ENCODE results near the gene LHB. TPM values are rescaled to one million over a fixed set of nuclear protein-coding genes. Genes with fewer than 3 reads are reported as not detected.

The LHB gene
- total RNA-seq, 3 donors from 2014 or later, result not detected

- H3K27ac ChIP-seq, result no peak overlapping the region
- no peak for DNase-seq (ENCODE audit: low spot score in 2 of 2)
- no peak overlapping the region for H3K4me3 ChIP-seq
- H3K4me1 ChIP-seq, result peaks cover 0 to 6% of the 10 kb centered on the region in 2 donors
- intact Hi-C loops (cut with DNase I; ENCODE audit: low total_unique reads), result no loop called here
- H3K36me3 ChIP-seq, result peaks cover 4% of the 10 kb centered on the region
- TF ChIP-seq, protein P1, sequence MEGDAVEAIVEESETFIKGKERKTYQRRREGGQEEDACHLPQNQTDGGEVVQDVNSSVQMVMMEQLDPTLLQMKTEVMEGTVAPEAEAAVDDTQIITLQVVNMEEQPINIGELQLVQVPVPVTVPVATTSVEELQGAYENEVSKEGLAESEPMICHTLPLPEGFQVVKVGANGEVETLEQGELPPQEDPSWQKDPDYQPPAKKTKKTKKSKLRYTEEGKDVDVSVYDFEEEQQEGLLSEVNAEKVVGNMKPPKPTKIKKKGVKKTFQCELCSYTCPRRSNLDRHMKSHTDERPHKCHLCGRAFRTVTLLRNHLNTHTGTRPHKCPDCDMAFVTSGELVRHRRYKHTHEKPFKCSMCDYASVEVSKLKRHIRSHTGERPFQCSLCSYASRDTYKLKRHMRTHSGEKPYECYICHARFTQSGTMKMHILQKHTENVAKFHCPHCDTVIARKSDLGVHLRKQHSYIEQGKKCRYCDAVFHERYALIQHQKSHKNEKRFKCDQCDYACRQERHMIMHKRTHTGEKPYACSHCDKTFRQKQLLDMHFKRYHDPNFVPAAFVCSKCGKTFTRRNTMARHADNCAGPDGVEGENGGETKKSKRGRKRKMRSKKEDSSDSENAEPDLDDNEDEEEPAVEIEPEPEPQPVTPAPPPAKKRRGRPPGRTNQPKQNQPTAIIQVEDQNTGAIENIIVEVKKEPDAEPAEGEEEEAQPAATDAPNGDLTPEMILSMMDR (IDR thresholded peaks at IDR 0.05), result no peak
- TF ChIP-seq POLR2A (IDR thresholded peaks at IDR 0.05), result no peak
- TF ChIP-seq POLR2AphosphoS5 (IDR thresholded peaks at IDR 0.05), result no peak
- H3K27me3 ChIP-seq, result no peaks in the 10 kb centered on the region
- H3K9me3 ChIP-seq, result no peaks in the 10 kb centered on the region
Observed at GRCh38 chr19:49016067-49016839, 638 bp downstream of the LHB start.

DNA sequence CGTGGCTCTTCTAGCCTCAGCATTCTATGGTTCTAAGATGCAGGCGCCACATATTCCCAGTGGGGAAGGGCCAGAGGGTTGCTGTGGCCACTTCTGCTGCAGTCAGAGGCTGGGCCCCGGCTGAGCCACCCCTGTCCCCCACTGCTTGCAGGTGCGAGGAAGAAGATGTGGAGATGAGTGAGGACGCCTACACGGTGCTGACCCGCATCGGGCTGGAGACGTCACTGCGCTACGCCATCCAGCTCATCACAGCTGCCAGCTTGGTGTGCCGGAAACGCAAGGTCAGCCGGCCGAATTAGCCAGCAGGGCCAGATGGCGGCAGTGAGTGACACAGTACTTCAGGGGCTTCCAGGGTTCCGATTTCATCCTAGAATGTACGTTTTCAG, 2.0 kb downstream of the LHB start:
- H3K36me3 ChIP-seq, result peaks cover 4% of the 10 kb centered on the region
- no peak for DNase-seq (ENCODE audit: low spot score in 2 of 2)
- no peaks in the 10 kb centered on the region for H3K9me3 ChIP-seq
- peaks cover 0 to 6% of the 10 kb centered on the region in 2 donors for H3K4me1 ChIP-seq
- TF ChIP-seq POLR2AphosphoS5 (IDR thresholded peaks at IDR 0.05), result no peak
- no peak for TF ChIP-seq POLR2A (IDR thresholded peaks at IDR 0.05)
- TF ChIP-seq, protein P1 (IDR thresholded peaks at IDR 0.05), result no peak
- no peak overlapping the region for H3K27ac ChIP-seq
- H3K27me3 ChIP-seq, result no peaks in the 10 kb centered on the region
- no peak overlapping the region for H3K4me3 ChIP-seq
- intact Hi-C loops (cut with DNase I; ENCODE audit: low total_unique reads), result no loop called here

GRCh38 chr19:49014123-49014869, 2.6 kb downstream of the LHB start:
- Histone ChIP-seq H3K4me3 (no peak overlapping the region), H3K4me1 (peaks cover 0 to 4% of the 10 kb centered on the region in 2 donors), H3K9me3 (no peaks in the 10 kb centered on the region), H3K36me3 (peaks cover 4% of the 10 kb centered on the region), H3K27ac (no peak overlapping the region), H3K27me3 (no peaks in the 10 kb centered on the region)
- intact Hi-C loops (cut with DNase I; ENCODE audit: low total_unique reads), result no loop called here
- DNase-seq (ENCODE audit: low spot score in 2 of 2), result no peak
- no peak for TF ChIP-seq POLR2A (IDR thresholded peaks at IDR 0.05)
- TF ChIP-seq POLR2AphosphoS5 (IDR thresholded peaks at IDR 0.05), result no peak
- TF ChIP-seq, protein P1 (IDR thresholded peaks at IDR 0.05), result no peak

- no peak for TF ChIP-seq POLR2A (IDR thresholded peaks at IDR 0.05)
- no peak for TF ChIP-seq POLR2AphosphoS5 (IDR thresholded peaks at IDR 0.05)
- TF ChIP-seq, protein P1 (IDR thresholded peaks at IDR 0.05), result no peak
- no peaks in the 10 kb centered on the region for H3K9me3 ChIP-seq
- no peak overlapping the region for H3K4me3 ChIP-seq
- intact Hi-C loops (cut with DNase I; ENCODE audit: low total_unique reads), result no loop called here
- no peak for DNase-seq (ENCODE audit: low spot score in 2 of 2)
- no peak overlapping the region for H3K27ac ChIP-seq
- H3K4me1 ChIP-seq, result no peaks in the 10 kb centered on the region
- H3K27me3 ChIP-seq, result no peaks in the 10 kb centered on the region
- H3K36me3 ChIP-seq, result peaks cover 9% of the 10 kb centered on the region
Observed at GRCh38 chr19:49011194-49011593, 5.7 kb downstream of the LHB start.

DNA sequence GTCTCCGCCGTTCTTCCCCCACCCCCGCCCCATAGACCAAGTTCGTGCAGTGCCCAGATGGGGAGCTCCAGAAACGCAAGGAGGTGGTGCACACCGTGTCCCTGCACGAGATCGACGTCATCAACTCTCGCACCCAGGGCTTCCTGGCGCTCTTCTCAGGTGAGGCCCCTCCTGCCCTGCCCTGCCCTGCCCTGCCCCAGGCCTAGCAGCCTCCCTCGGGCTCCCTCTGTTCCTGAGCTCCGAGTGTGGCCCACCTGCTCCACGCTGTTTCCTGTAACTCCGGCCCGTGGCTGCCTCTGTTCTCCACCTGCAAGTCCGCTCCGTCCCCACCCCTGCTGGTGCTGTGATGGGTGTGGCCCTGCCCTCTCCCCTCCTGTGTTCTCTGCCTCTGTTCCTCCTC, 6.4 kb downstream of the LHB start:
- intact Hi-C loops (cut with DNase I; ENCODE audit: low total_unique reads), result no loop called here
- H3K27me3 ChIP-seq, result no peaks in the 10 kb centered on the region
- no peak overlapping the region for H3K4me3 ChIP-seq
- no peaks in the 10 kb centered on the region for H3K9me3 ChIP-seq
- DNase-seq (ENCODE audit: low spot score in 2 of 2), result no peak
- H3K4me1 ChIP-seq, result no peaks in the 10 kb centered on the region
- peaks cover 9% of the 10 kb centered on the region for H3K36me3 ChIP-seq
- no peak overlapping the region for H3K27ac ChIP-seq
- TF ChIP-seq POLR2A (IDR thresholded peaks at IDR 0.05) (no peak), POLR2AphosphoS5 (IDR thresholded peaks at IDR 0.05) (no peak)
- TF ChIP-seq, protein P1 (IDR thresholded peaks at IDR 0.05), result no peak

Measured in breast epithelium (tissue), 4 donors.